MG63 (cell line): ENCODE results near the gene LMBRD2. TPM values are rescaled to one million over a fixed set of nuclear protein-coding genes. Genes with fewer than 3 reads are reported as not detected.
A peak's percentile ranks its signal among the peaks of the same experiment; 100 is the strongest.

Experiments used
- DNase-seq: peaks from one replicate; pipeline ENCODE4 v3.0.0-alpha.2; 2020
- H3K27me3 ChIP-seq: fragments of 250-450 bp; sonication (Bioruptor Pico); 2 replicates; pipeline ENCODE4 v1.5.1; 2020; ENCODE audit warnings: mild to moderate bottlenecking, moderate library complexity
- H3K36me3 ChIP-seq: fragments of 250-450 bp; sonication (Bioruptor Pico); 2 replicates; pipeline ENCODE4 v1.5.1; 2020; ENCODE audit warnings: mild to moderate bottlenecking, moderate library complexity
- H3K4me3 ChIP-seq: fragments of 250-450 bp; sonication (Bioruptor Pico); 2 replicates; pipeline ENCODE4 v1.5.1; 2020; ENCODE audit warnings: mild to moderate bottlenecking, moderate library complexity
- H3K9me3 ChIP-seq: fragments of 250-450 bp; sonication (Bioruptor Pico); 2 replicates; pipeline ENCODE4 v1.5.1; 2020; ENCODE audit warnings: mild to moderate bottlenecking, moderate library complexity
- total RNA-seq: library from RNA; depleted of rRNA; stranded (reverse); fragments of >200 nt; shearing (Covaris generic); gene quantifications from 2 replicates; pipeline ENCODE4 v1.2.3, GENCODE V29; 2014; ENCODE audit warnings: low replicate concordance

LMBRD2 gene
- total RNA-seq, 1 experiment from 2014 or later, result 6.4 TPM

- Histone ChIP-seq H3K27me3 (peaks cover 19% of the 10 kb centered on the region), H3K36me3 (no peaks in the 10 kb centered on the region), H3K4me3 (peak overlapping the region; percentile 28), H3K9me3 (no peaks in the 10 kb centered on the region)
- DNase-seq, result no peak
Measured at GRCh38 chr5:36070687-36071571, 80.8 kb downstream of the LMBRD2 start.

GRCh38 chr5:36068751-36069281 is 82.9 kb downstream of the LMBRD2 start:
- Histone ChIP-seq H3K36me3 (no peaks in the 10 kb centered on the region), H3K9me3 (no peaks in the 10 kb centered on the region), H3K4me3 (no peak overlapping the region), H3K27me3 (peaks cover 31% of the 10 kb centered on the region)
- DNase-seq, result no peak

GRCh38 chr5:36066540-36067210 is 85.0 kb downstream of the LMBRD2 start, which contains the start of gene UGT3A2:
UGT3A2 (minus strand) TSS chr5:36066882; CDS start chr5:36066789, 93 bp downstream.
- DNase-seq, result peak; percentile 24
- H3K4me3 ChIP-seq, result peak within 1 kb of the TSS; percentile 7; the same call in 1 of the 2 replicates
- H3K36me3 ChIP-seq, result no peaks in the 10 kb centered on the region
- H3K9me3 ChIP-seq, result peaks cover 2% of the 10 kb centered on the region; the same call in 1 of the 2 replicates
- peaks cover 39% of the 10 kb centered on the region for H3K27me3 ChIP-seq

DNA sequence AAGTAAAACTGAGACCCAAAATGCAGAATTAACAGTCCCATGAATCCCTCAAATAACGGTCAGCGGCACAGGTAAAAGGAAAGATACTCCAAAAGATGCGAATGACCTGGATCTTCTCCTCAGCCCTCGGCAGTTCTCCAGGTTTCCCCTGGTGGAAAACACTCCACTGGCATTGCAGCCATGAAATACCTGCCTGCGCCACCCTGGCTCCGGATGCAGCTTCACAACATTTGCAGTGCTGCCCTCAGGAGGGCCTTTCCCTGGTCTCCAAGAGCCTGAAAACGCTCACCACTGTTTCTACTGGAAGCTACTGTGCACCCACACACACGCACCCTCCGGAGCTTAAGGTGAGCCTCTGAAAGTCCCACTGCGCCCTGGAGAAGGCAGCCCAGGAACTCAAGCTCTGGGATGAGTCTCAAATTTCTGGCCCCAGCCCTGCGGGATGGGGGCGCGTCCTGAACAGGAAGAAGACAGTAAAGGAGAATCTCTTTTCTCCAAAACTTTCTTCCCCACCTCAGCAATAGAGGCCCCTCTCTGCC is 85.6 kb downstream of the LMBRD2 start:
- no peak for DNase-seq
- H3K9me3 ChIP-seq, result peaks cover 2% of the 10 kb centered on the region; the same call in 1 of the 2 replicates
- H3K4me3 ChIP-seq, result peak overlapping the region; percentile 7; the same call in 1 of the 2 replicates
- peaks cover 39% of the 10 kb centered on the region for H3K27me3 ChIP-seq
- H3K36me3 ChIP-seq, result no peaks in the 10 kb centered on the region

DNA sequence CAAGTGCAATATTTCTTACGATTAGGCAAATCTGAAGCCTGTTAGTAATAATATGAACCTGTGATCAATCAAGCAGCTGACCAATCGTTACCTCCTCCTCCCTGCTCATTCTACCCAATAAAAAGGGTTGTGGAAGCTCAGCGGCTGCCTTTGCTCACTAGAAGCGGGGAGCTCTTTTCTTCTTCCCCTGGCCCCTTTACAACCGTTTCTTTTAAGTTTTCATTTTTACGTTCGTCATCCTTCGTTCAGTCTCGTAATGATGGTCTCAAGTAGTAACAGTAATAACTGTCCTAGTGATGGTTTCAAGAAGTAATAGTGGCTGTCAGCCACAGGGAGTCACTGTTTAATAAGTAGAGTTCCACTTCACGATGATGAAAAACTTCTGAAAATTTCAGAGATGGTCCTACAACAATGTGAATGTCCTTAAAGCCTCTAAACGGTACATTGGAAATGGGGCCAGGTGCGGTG is 91.2 kb downstream of the LMBRD2 start:
- H3K9me3 ChIP-seq, result peaks cover 2% of the 10 kb centered on the region; the same call in 1 of the 2 replicates
- H3K36me3 ChIP-seq, result no peaks in the 10 kb centered on the region
- H3K27me3 ChIP-seq, result peaks cover 16% of the 10 kb centered on the region
- H3K4me3 ChIP-seq, result no peak overlapping the region
- no peak for DNase-seq

DNA sequence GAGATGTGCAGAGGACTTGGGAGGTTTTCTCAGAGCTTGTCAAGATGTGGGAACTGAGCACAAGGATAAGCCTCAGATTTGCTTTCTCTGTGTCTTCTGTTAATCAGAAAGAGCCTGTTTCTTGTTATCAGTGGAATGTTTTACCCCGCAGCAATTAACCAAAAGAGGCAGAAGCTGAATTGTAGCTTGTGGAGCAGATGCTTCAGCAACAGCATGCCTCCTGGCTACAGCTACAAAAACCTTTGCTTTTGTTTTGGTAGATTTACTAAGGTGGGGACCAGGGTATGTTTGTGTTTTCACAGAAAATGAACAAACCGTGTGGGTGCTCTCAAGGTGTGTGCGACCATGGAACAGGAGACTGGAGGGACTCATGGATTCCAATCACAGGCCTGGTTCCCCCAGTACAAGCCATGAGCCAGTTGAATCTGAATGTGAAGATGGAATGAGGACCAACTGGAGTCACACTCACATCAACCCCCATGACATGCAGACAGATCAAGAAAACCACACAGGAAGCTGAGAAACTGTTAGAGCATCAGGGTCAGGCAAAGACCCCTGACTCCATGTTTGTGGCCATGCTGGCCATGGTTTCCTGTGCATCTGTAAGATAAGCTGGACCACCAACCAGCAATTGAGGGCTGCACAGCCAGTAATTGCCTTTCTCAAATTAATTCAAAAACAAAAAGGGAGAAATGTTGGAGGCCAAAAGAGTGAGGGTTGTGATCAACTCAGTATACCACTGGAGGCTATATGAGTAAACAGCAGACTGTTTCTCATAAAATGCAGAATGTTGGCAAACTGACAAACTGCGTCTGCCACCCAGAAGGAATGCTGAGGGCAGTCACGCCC is 91.9 kb downstream of the LMBRD2 start:
- no peak overlapping the region for H3K4me3 ChIP-seq
- H3K36me3 ChIP-seq, result no peaks in the 10 kb centered on the region
- DNase-seq, result peak; percentile 38
- peaks cover 11% of the 10 kb centered on the region; the same call in 1 of the 2 replicates for H3K27me3 ChIP-seq
- peaks cover 2% of the 10 kb centered on the region; the same call in 1 of the 2 replicates for H3K9me3 ChIP-seq

DNA sequence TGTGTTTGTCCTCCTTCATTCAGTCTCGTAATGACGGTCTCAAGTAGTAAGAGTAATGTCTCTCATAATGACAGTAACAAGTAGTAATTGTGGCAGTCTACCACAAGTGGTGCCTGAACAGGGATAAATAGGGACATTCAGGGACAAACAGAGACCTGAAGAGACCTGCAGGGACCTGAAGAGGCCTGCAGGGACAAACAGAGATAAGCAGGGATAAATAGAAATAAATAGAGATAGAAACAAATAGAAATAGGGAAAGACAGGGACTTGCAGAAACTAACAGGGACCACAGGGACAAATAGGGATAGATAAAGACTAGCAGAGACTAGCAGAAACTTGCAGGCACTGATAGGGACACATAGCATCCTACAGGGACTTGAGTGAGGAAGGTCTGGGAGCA is 92.9 kb downstream of the LMBRD2 start:
- H3K27me3 ChIP-seq, result peaks cover 8% of the 10 kb centered on the region; the same call in 1 of the 2 replicates
- H3K4me3 ChIP-seq, result no peak overlapping the region
- H3K36me3 ChIP-seq, result no peaks in the 10 kb centered on the region
- H3K9me3 ChIP-seq, result peaks cover 2% of the 10 kb centered on the region; the same call in 1 of the 2 replicates
- no peak for DNase-seq

- DNase-seq, result no peak
- no peaks in the 10 kb centered on the region for H3K9me3 ChIP-seq
Measured at GRCh38 chr5:36057386-36057785, 94.3 kb downstream of the LMBRD2 start.

GRCh38 chr5:36056422-36056821 is 95.3 kb downstream of the LMBRD2 start:
- Histone ChIP-seq H3K4me3 (no peak overlapping the region), H3K36me3 (no peaks in the 10 kb centered on the region), H3K27me3 (no peaks in the 10 kb centered on the region), H3K9me3 (no peaks in the 10 kb centered on the region)
- DNase-seq, result no peak

More at GRCh38 chr5:36057386-36057785, 94.3 kb downstream of the LMBRD2 start:
- Histone ChIP-seq H3K27me3 (no peaks in the 10 kb centered on the region), H3K36me3 (no peaks in the 10 kb centered on the region), H3K4me3 (no peak overlapping the region)

DNA sequence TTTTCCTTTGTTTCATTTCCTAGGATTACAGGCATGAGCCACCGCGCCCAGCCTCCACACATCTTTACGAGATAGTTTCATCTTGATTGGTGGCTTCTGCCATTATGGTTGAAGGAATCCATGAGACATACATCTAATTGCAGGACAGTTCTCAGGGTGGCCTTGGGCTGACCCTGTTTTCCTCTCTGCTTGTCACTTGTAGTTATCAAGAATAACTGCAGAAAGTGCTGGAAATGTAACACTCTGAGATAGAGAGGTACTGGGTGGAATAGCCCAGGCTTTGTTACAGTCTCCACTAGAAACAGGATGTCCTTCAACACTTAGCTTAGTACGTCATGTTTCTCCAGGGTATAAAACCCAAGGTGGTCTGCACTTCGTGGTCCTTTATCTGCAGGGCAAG is 95.7 kb downstream of the LMBRD2 start:
- Histone ChIP-seq H3K4me3 (no peak overlapping the region), H3K9me3 (no peaks in the 10 kb centered on the region), H3K27me3 (peaks cover under 1% of the 10 kb centered on the region; the same call in 1 of the 2 replicates), H3K36me3 (no peaks in the 10 kb centered on the region)
- DNase-seq, result no peak

DNA sequence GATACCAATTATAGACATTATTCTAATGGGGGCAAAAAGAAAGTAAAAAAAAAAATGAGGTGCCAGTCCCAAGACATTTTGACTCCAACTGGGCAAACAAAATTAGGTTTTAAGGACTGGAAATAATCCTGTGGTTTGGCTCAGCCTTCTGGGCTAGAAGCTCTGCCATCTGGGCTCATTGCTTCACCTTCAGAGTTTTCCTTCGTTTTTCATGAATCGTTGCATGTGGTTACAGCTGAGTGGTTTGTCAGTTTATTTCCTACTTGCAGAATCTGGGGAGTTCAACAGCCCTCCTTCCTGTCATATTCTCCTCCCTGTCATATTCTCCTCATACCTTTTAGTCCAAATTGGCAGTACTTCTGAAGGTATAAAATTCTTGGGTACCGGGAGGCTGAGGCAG is 97.0 kb downstream of the LMBRD2 start:
- H3K27me3 ChIP-seq, result peaks cover 3% of the 10 kb centered on the region; the same call in 1 of the 2 replicates
- H3K36me3 ChIP-seq, result no peaks in the 10 kb centered on the region
- H3K9me3 ChIP-seq, result no peaks in the 10 kb centered on the region
- no peak for DNase-seq
- H3K4me3 ChIP-seq, result no peak overlapping the region

- Histone ChIP-seq H3K9me3 (no peaks in the 10 kb centered on the region), H3K27me3 (peaks cover 3% of the 10 kb centered on the region; the same call in 1 of the 2 replicates), H3K36me3 (no peaks in the 10 kb centered on the region), H3K4me3 (no peak overlapping the region)
- DNase-seq, result no peak
Measured at GRCh38 chr5:36052538-36052937, 99.1 kb downstream of the LMBRD2 start.

GRCh38 chr5:36049949-36050348 is 101.7 kb downstream of the LMBRD2 start:
- no peaks in the 10 kb centered on the region for H3K36me3 ChIP-seq
- no peaks in the 10 kb centered on the region; the same call in 1 of the 2 replicates for H3K9me3 ChIP-seq
- no peak for DNase-seq
- peaks cover 8% of the 10 kb centered on the region; the same call in 1 of the 2 replicates for H3K27me3 ChIP-seq
- no peak overlapping the region for H3K4me3 ChIP-seq
